BLaER1 (cell line): ENCODE data around the gene FURIN.
A peak's percentile ranks its signal among the peaks of the same experiment; 100 is the strongest.

Source experiments
- H3K27ac ChIP-seq: shearing (Covaris generic); formaldehyde crosslinking; 2 replicates; pipeline ENCODE4 v1.8.1; 2022
- H3K27me3 ChIP-seq: shearing (Covaris generic); formaldehyde crosslinking; 2 replicates; pipeline ENCODE4 v1.8.1; 2022
- H3K36me3 ChIP-seq: shearing (Covaris generic); formaldehyde crosslinking; 2 replicates; pipeline ENCODE4 v1.8.1; 2022
- H3K4me1 ChIP-seq: shearing (Covaris generic); formaldehyde crosslinking; 2 replicates; pipeline ENCODE4 v1.8.1; 2022
- H3K4me2 ChIP-seq: shearing (Covaris generic); formaldehyde crosslinking; 2 replicates; pipeline ENCODE4 v1.8.1; 2022
- H3K4me3 ChIP-seq: shearing (Covaris generic); formaldehyde crosslinking; 2 replicates; pipeline ENCODE4 v1.8.1; 2022
- H3K9ac ChIP-seq: shearing (Covaris generic); formaldehyde crosslinking; 2 replicates; pipeline ENCODE4 v1.8.1; 2022
- H3K9me3 ChIP-seq: shearing (Covaris generic); formaldehyde crosslinking; 2 replicates; pipeline ENCODE4 v1.8.1; 2022
- H4K20me1 ChIP-seq: shearing (Covaris generic); formaldehyde crosslinking; 2 replicates; pipeline ENCODE4 v1.8.1; 2022
- Cebpa-rat ChIP-seq: shearing (Covaris generic); IDR thresholded peaks from 2 replicates; pipeline ENCODE4 v1.8.1; 2022

The FURIN gene

GRCh38 chr15:90885432-90886290, 17.3 kb downstream of the FURIN start:
- peak overlapping the region; percentile 97 for H3K27ac ChIP-seq
- H3K4me3 ChIP-seq, result peak overlapping the region; percentile 79

DNA sequence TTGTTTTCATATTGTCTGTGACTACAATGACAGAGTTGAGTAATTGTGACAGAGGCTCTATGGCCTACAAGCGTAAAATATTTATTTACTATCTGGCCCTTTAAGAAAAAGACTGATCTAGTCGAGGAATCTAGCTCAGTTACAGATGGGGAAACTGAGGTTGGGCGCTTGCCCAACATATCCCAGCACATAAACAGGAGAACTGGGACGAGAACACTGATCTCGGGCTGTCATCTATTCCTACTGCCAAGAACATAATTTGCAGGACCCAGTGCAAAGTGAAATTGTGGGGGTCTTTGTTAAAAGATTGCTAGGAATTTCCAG, 17.9 kb downstream of the FURIN start:
- no peak for TF ChIP-seq Cebpa-rat
- peak overlapping the region; percentile 98 for H3K4me2 ChIP-seq
- H4K20me1 ChIP-seq, result peaks cover 28% of the 10 kb centered on the region; the same call in 1 of the 2 replicates
- 0 out of 2 replicates have a peak overlapping the region, but pooled peaks have one; percentile 3 for H3K27ac ChIP-seq
- peaks cover 43% of the 10 kb centered on the region for H3K4me1 ChIP-seq
- H3K9me3 ChIP-seq, result no peaks in the 10 kb centered on the region
- no peaks in the 10 kb centered on the region for H3K27me3 ChIP-seq
- peaks cover 66% of the 10 kb centered on the region for H3K36me3 ChIP-seq
- no peak overlapping the region for H3K9ac ChIP-seq
- no peak overlapping the region for H3K4me3 ChIP-seq

More at GRCh38 chr15:90885432-90886290, 17.3 kb downstream of the FURIN start:
- no peaks in the 10 kb centered on the region for H3K27me3 ChIP-seq
- H4K20me1 ChIP-seq, result peaks cover 23% of the 10 kb centered on the region; the same call in 1 of the 2 replicates
- H3K4me2 ChIP-seq, result peak overlapping the region; percentile 98
- H3K4me1 ChIP-seq, result peaks cover 43% of the 10 kb centered on the region
- peak overlapping the region; percentile 95 for H3K9ac ChIP-seq
- H3K36me3 ChIP-seq, result peaks cover 66% of the 10 kb centered on the region
- H3K9me3 ChIP-seq, result no peaks in the 10 kb centered on the region
- TF ChIP-seq Cebpa-rat, result no peak

DNA sequence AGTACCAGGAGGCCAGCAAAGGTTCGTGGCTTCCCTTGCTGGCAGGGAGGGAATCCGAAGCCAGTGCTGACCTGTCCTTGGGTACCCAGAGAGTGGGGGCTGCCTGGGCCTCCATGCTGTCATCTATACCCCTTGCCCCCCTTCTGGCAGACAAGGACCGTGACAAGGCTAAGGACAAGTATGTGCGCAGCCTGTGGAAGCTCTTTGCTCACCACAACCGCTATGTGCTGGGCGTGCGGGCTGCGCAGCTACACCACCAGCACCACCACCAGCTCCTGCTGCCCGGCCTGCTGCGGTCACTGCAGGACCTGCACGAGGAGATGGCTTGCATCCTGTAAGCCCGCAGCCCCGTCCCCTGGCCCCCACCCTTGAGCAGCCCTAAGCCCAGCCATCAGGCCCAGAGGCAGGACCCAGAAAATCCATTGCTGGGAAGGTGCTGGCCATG, 18.7 kb downstream of the FURIN start:
- peaks cover 43% of the 10 kb centered on the region for H3K4me1 ChIP-seq
- H3K27ac ChIP-seq, result no peak overlapping the region
- peaks cover 32% of the 10 kb centered on the region; the same call in 1 of the 2 replicates for H4K20me1 ChIP-seq
- peaks cover 66% of the 10 kb centered on the region for H3K36me3 ChIP-seq
- no peak overlapping the region for H3K9ac ChIP-seq
- no peaks in the 10 kb centered on the region for H3K9me3 ChIP-seq
- H3K4me3 ChIP-seq, result no peak overlapping the region
- no peak for TF ChIP-seq Cebpa-rat
- H3K27me3 ChIP-seq, result no peaks in the 10 kb centered on the region
- H3K4me2 ChIP-seq, result no peak overlapping the region

GRCh38 chr15:90889313-90889730, 20.9 kb downstream of the FURIN start:
- peaks cover 79% of the 10 kb centered on the region for H3K36me3 ChIP-seq
- no peak overlapping the region for H3K27ac ChIP-seq
- H3K9me3 ChIP-seq, result no peaks in the 10 kb centered on the region
- no peak overlapping the region for H3K9ac ChIP-seq
- no peak overlapping the region for H3K4me3 ChIP-seq
- H3K27me3 ChIP-seq, result no peaks in the 10 kb centered on the region
- no peak for TF ChIP-seq Cebpa-rat
- no peak overlapping the region for H3K4me2 ChIP-seq
- H4K20me1 ChIP-seq, result peaks cover 32% of the 10 kb centered on the region; the same call in 1 of the 2 replicates
- peaks cover 23% of the 10 kb centered on the region for H3K4me1 ChIP-seq

GRCh38 chr15:90889736-90890456, 21.5 kb downstream of the FURIN start:
- Histone ChIP-seq H4K20me1 (peaks cover 32% of the 10 kb centered on the region; the same call in 1 of the 2 replicates), H3K4me1 (peaks cover 18% of the 10 kb centered on the region), H3K27me3 (no peaks in the 10 kb centered on the region), H3K27ac (no peak overlapping the region), H3K36me3 (peaks cover 85% of the 10 kb centered on the region), H3K4me3 (no peak overlapping the region), H3K9me3 (no peaks in the 10 kb centered on the region), H3K9ac (no peak overlapping the region), H3K4me2 (no peak overlapping the region)
- no peak for TF ChIP-seq Cebpa-rat

DNA sequence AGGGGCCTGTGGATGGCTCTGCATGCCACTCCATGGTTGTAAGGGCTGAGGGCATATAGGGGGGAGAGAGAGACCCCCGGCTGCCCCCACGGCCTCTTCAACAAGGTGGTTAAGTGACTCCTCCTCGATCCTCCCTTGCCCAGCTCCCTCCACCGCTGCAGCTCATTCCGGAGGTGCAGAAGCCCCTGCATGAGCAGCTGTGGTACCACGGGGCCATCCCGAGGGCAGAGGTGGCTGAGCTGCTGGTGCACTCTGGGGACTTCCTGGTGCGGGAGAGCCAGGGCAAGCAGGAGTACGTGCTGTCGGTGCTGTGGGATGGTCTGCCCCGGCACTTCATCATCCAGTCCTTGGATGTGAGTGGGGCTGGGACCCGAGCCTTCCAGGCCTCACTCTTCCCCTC, 22.5 kb downstream of the FURIN start:
- H3K4me2 ChIP-seq, result no peak overlapping the region
- peaks cover 9% of the 10 kb centered on the region for H3K4me1 ChIP-seq
- no peaks in the 10 kb centered on the region for H3K9me3 ChIP-seq
- H3K36me3 ChIP-seq, result peaks cover 94% of the 10 kb centered on the region
- H3K4me3 ChIP-seq, result no peak overlapping the region
- no peak overlapping the region for H3K9ac ChIP-seq
- H4K20me1 ChIP-seq, result peaks cover 36% of the 10 kb centered on the region; the same call in 1 of the 2 replicates
- H3K27me3 ChIP-seq, result no peaks in the 10 kb centered on the region
- TF ChIP-seq Cebpa-rat, result no peak
- no peak overlapping the region for H3K27ac ChIP-seq

DNA sequence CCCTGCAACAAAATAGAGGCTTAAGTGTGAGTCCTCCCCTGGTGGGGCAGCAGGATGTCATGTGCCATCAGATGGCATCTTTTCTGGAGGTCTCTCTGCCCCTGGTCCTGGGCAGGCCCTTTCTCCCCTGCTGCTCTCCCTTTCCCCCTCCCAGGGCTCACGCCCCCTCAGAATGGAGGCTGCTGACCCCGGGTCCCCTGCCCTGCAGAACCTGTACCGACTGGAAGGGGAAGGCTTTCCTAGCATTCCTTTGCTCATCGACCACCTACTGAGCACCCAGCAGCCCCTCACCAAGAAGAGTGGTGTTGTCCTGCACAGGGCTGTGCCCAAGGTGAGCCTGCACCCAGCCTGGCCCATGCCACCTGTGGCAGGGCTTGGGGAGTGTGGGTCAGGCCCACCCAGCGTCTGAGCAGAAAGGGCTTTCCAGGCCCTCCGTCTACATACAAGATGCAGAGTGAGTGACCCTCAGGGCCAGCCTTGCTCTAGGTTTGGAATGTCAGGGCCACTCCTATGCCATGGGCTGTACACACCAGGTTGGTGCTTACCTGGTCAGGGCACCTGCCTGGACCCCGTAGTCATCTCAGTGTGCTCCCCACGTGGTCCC, 23.1 kb downstream of the FURIN start:
- peaks cover 31% of the 10 kb centered on the region; the same call in 1 of the 2 replicates for H4K20me1 ChIP-seq

DNA sequence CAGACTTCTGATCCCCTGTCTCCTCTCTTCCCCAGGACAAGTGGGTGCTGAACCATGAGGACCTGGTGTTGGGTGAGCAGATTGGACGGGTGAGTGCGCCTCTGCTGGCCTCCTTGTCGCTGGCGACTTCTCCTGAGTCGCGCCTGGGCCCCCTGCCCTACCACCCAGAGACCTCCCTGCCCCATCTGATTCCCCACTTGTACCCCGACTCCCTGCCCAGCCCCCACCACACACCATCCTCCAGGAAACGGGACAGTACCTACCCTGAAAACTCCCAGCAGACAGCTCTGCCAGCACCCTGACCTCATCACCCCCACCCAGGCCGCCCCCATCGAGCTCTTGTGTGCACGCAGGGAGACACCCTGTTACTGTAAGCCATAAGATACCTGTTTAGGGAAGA, 23.6 kb downstream of the FURIN start:
- no peaks in the 10 kb centered on the region for H3K27me3 ChIP-seq
- no peak overlapping the region for H3K9ac ChIP-seq
- H3K4me1 ChIP-seq, result peaks cover 8% of the 10 kb centered on the region
- TF ChIP-seq Cebpa-rat, result no peak
- H3K4me3 ChIP-seq, result no peak overlapping the region
- H3K4me2 ChIP-seq, result no peak overlapping the region
- no peaks in the 10 kb centered on the region for H3K9me3 ChIP-seq
- H3K36me3 ChIP-seq, result peaks cover 93% of the 10 kb centered on the region
- H4K20me1 ChIP-seq, result peaks cover 26% of the 10 kb centered on the region; the same call in 1 of the 2 replicates
- H3K27ac ChIP-seq, result no peak overlapping the region

More for the DNA sequence above, 23.1 kb downstream of the FURIN start:
- H3K27ac ChIP-seq, result no peak overlapping the region
- peaks cover 5% of the 10 kb centered on the region for H3K4me1 ChIP-seq
- no peak overlapping the region for H3K9ac ChIP-seq
- H3K4me2 ChIP-seq, result no peak overlapping the region
- H3K27me3 ChIP-seq, result no peaks in the 10 kb centered on the region
- TF ChIP-seq Cebpa-rat, result no peak
- peaks cover 99% of the 10 kb centered on the region for H3K36me3 ChIP-seq
- no peak overlapping the region for H3K4me3 ChIP-seq
- H3K9me3 ChIP-seq, result no peaks in the 10 kb centered on the region

- H3K9ac ChIP-seq, result no peak overlapping the region
- no peak overlapping the region for H3K4me3 ChIP-seq
- H3K4me2 ChIP-seq, result no peak overlapping the region
- no peak overlapping the region for H3K27ac ChIP-seq
- H3K4me1 ChIP-seq, result peaks cover 14% of the 10 kb centered on the region
- no peaks in the 10 kb centered on the region for H3K9me3 ChIP-seq
- H3K27me3 ChIP-seq, result no peaks in the 10 kb centered on the region
- H3K36me3 ChIP-seq, result peaks cover 87% of the 10 kb centered on the region
- H4K20me1 ChIP-seq, result peaks cover 20% of the 10 kb centered on the region; the same call in 1 of the 2 replicates
- no peak for TF ChIP-seq Cebpa-rat
Measured at GRCh38 chr15:90892498-90893174, 24.2 kb downstream of the FURIN start.
